GM12872 (cell line): Measurements from ENCODE around the gene IL1RAPL2.

Source experiments
- TF ChIP-seq, protein P1 (sequence below): IDR thresholded peaks from 3 replicates; pipeline ENCODE4 v1.5.1; 2011; ENCODE audit warnings: low read depth, mild to moderate bottlenecking, low read length, moderate library complexity; ENCODE audit not compliant: insufficient read depth

The IL1RAPL2 gene

DNA sequence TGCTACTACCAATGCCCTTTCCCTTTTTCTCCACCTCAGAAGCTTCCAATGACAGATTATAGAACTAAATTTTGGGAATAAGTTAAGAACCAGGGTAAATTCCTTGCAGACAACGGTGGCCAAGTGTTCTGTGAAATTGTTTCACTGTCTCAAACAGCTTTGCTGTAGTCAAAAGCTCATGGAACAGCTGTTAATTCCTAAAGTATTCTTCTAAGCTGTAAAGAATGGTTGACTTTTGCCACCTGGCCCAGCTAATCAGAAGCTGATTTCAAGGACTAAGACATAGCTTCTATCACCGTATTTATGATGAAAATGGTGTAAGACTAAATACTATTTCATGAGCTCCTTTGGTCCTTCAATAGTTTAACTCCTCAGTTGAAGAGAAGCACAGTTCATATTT is 297.5 kb downstream of the IL1RAPL2 start:
- TF ChIP-seq, protein P1, sequence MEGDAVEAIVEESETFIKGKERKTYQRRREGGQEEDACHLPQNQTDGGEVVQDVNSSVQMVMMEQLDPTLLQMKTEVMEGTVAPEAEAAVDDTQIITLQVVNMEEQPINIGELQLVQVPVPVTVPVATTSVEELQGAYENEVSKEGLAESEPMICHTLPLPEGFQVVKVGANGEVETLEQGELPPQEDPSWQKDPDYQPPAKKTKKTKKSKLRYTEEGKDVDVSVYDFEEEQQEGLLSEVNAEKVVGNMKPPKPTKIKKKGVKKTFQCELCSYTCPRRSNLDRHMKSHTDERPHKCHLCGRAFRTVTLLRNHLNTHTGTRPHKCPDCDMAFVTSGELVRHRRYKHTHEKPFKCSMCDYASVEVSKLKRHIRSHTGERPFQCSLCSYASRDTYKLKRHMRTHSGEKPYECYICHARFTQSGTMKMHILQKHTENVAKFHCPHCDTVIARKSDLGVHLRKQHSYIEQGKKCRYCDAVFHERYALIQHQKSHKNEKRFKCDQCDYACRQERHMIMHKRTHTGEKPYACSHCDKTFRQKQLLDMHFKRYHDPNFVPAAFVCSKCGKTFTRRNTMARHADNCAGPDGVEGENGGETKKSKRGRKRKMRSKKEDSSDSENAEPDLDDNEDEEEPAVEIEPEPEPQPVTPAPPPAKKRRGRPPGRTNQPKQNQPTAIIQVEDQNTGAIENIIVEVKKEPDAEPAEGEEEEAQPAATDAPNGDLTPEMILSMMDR: no peak

DNA sequence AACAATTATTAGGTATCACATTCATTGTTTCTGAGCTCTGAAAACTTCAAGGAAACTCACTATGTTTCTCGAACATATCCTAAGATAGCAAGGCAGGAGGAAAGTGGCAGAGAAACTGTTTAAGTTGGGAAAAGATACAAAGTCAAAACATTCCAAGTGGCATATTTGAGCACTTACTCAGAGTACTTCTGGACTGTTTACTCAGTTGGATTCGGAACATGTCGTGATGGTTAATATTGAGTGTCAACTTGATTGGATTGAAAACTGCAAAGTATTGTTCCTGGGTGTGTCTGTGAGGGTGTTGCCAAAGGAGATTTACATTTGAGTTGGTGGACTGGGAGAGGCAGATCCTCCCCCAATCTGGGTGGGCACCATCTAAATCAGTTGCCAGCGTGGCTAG is 298.3 kb downstream of the IL1RAPL2 start:
- TF ChIP-seq, protein P1: no peak

DNA sequence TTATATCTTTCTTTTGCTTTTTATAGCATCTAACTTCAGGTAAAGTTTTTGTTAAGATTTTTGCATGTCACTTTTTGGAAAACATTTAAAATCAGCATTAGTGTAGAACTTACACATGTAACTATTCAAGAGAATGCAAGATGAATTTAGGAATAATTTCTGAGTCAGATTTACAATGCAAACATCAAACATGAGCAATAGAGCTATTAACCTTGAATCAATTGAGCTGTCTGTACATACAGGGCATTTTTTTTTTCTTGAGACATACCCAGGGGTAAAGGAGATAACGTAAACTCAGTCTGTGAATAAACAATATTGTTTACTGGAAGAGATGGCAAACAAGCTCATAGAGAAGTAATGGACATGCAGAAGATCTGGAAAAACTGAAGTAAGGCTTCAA is 311.5 kb downstream of the IL1RAPL2 start:
- TF ChIP-seq, protein P1: no peak

DNA sequence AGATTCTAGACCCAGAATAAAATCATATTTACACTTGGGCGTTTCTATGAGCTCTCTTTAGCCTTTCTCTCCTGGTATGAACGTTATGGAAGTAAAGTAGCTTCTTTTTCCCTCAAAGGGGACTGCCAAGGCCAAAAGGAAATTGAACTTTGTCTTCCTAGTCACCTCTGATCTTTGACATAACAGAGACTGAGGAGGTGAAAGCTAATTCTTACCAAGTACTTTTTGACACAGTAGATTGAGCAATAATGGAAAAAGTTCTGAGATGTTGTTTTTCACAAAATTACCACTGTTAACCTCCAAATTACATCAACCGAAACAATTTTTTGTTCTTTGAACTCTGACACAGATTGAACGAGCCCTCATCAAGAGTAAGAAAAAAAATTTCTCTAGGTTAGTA is 336.1 kb downstream of the IL1RAPL2 start:
- TF ChIP-seq, protein P1: no peak

DNA sequence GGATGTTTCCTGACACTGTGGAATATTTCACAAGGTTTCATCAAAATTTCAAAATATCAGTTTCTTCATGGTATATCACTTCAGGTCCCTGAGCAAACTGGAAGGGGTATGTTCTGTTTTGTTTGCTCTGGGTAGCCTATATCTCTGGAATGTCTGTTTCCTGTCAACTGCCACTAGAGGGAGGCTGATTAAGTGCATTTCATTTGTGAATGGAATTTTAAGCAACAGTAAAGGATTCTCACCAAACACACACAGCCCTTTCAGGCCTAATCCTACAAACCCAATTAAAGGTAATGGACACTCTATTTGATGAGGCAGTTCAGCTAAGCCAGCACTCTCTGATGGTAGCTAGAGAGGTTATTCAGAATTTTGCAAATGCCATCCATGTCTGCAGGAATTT is 347.3 kb downstream of the IL1RAPL2 start:
- TF ChIP-seq, protein P1: peak; percentile 28; the same call in 1 of the 3 replicates

DNA sequence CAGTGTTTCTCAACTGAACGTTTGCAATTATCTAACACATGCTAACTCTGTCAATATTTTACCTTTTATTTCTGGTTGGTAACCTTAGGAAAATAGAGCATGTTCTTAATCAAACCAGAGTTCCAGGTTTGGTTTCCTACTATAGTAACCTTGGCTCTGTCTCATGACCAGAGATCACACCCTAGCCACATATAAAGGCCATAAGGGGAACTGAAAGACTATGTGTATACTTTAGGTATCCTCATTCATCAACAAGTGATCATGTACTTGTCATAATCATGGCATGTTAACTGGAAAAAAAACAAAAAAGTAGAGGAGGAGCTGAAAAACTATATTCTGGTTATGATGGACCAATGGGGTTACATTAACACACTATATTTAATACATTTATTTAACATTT is 352.1 kb downstream of the IL1RAPL2 start:
- TF ChIP-seq, protein P1: no peak

DNA sequence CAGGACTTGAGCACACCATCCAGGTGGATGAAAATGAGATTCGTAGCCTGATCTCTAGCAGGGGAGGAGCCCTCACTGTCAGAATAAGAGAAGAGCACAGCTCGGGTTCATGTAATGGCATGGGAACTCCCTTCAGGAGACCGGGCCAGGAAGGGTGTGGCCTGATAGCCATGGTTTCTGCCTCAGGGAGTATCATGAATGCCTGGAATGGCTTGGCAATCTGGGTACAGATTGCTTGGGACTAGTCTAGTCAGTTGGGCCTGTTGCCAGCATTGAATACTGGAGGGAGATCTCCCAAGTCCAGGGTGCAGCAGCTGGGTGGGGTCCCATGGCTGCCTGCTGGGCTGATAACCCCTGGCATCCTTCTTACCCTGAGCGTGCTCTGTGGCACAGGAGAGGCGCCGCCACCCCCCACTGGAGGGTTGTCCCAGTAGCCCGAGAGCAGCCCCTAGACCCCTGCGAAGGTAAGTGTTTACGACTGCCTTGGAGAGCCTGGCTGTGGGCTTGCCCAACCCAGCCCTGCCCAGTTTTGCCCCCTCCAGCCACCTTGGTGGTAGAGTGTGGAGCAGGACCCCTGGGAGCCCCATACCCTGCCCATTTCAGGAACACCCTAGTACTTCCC is 355.7 kb downstream of the IL1RAPL2 start:
- TF ChIP-seq, protein P1: no peak

DNA sequence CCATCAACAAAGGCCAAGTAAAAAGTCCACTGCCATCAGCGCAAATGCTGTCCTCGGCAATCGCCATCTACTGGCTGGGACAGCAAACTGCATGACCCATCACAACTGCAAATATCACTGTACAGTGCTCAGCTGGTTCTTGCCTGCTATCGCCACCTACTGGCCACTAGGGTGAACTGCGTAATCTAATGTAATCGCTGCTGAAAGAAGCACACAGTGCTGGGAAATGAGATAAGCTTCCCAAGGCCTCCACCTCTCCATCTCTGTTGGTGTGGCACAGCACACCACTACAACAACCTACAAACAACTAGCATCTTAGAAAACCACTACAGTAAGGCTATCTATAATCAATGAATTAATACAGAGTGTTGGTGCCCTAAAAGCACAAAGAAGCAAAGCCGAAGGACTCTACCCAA is 356.2 kb downstream of the IL1RAPL2 start:
- TF ChIP-seq, protein P1: peak; percentile 96
